B cell (primary cell): ENCODE results near the gene CXCL5.

Experiments
- EZH2 ChIP-seq: IDR thresholded peaks from 2 replicates; pipeline ENCODE4 v1.6.1; 2012; ENCODE audit warnings: borderline replicate concordance, low read depth, mild to moderate bottlenecking, moderate library complexity, low read length; ENCODE audit not compliant: insufficient read depth, poor library complexity, severe bottlenecking
- TF ChIP-seq, protein P1 (sequence below): fragments of 200-600 bp; IDR thresholded peaks from one replicate; pipeline ENCODE4 v1.8.0; 2022; ENCODE audit warnings: antibody characterized with exemption, mild to moderate bottlenecking

- TF ChIP-seq, protein P1, sequence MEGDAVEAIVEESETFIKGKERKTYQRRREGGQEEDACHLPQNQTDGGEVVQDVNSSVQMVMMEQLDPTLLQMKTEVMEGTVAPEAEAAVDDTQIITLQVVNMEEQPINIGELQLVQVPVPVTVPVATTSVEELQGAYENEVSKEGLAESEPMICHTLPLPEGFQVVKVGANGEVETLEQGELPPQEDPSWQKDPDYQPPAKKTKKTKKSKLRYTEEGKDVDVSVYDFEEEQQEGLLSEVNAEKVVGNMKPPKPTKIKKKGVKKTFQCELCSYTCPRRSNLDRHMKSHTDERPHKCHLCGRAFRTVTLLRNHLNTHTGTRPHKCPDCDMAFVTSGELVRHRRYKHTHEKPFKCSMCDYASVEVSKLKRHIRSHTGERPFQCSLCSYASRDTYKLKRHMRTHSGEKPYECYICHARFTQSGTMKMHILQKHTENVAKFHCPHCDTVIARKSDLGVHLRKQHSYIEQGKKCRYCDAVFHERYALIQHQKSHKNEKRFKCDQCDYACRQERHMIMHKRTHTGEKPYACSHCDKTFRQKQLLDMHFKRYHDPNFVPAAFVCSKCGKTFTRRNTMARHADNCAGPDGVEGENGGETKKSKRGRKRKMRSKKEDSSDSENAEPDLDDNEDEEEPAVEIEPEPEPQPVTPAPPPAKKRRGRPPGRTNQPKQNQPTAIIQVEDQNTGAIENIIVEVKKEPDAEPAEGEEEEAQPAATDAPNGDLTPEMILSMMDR: no peak
- TF ChIP-seq EZH2: no peak
Measured at GRCh38 chr4:74045247-74045646, 46.8 kb upstream of the CXCL5 start.
